ENCODE measurements around the gene GSTM1. TPM values are rescaled to one million over a fixed set of nuclear protein-coding genes. Genes with fewer than 3 reads are reported as not detected.
"Not testable (repeated sequence)": the region's sequence is repeated elsewhere in the genome, so short reads cannot be mapped to it uniquely, and the experiment has no call there.

Gene GSTM1
- total RNA-seq, 1 donor from 2014 or later, result 22.2 TPM

DNA sequence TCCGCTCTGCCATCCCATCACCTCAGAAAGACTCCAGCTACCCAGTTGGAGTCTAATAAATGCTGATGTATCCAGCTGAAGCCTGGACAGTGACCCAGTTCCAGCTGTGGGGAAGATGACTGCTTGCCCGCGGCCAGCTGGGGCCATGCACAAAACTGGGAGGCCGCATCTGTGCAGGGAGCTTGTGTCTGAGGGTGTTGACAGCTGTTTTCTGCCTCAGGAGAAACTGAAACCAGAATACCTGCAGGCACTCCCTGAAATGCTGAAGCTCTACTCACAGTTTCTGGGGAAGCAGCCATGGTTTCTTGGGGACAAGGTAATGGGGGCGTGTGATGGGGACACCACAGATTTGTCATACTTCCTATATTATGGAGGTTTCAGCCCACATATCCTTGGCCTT lies 16.6 kb upstream of the GSTM1 start:
- H3K27me3 Mint-ChIP-seq, result no peaks in the 10 kb centered on the region
- H3K36me3 Mint-ChIP-seq (ENCODE audit: low read depth), result no peaks in the 10 kb centered on the region
- intact Hi-C loops (cut with micrococcal nuclease), result no loop called here
- ATAC-seq (ENCODE audit: low read depth), result no peak
- ChIA-PET POLR2A (interaction anchor here (0.7 to 1.0 kb wide), 2 partner anchors 43 to 55 kb away, joined by 4 to 6 read pairs; no protein-coding TSS in a partner anchor), CTCF (interaction anchor here (0.8 to 1.0 kb wide), 2 partner anchors 16 to 31 kb away, joined by 3 read pairs; no protein-coding TSS in a partner anchor)
- H3K4me3 Mint-ChIP-seq, result no peak overlapping the region
- H3K27ac Mint-ChIP-seq, result no peak overlapping the region
- no peak for DNase-seq
- TF ChIP-seq, protein P1, sequence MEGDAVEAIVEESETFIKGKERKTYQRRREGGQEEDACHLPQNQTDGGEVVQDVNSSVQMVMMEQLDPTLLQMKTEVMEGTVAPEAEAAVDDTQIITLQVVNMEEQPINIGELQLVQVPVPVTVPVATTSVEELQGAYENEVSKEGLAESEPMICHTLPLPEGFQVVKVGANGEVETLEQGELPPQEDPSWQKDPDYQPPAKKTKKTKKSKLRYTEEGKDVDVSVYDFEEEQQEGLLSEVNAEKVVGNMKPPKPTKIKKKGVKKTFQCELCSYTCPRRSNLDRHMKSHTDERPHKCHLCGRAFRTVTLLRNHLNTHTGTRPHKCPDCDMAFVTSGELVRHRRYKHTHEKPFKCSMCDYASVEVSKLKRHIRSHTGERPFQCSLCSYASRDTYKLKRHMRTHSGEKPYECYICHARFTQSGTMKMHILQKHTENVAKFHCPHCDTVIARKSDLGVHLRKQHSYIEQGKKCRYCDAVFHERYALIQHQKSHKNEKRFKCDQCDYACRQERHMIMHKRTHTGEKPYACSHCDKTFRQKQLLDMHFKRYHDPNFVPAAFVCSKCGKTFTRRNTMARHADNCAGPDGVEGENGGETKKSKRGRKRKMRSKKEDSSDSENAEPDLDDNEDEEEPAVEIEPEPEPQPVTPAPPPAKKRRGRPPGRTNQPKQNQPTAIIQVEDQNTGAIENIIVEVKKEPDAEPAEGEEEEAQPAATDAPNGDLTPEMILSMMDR (IDR thresholded peaks at IDR 0.05), result no peak
- H3K9me3 Mint-ChIP-seq, result no peaks in the 10 kb centered on the region
- H3K4me1 Mint-ChIP-seq, result peaks cover 21% of the 10 kb centered on the region

DNA sequence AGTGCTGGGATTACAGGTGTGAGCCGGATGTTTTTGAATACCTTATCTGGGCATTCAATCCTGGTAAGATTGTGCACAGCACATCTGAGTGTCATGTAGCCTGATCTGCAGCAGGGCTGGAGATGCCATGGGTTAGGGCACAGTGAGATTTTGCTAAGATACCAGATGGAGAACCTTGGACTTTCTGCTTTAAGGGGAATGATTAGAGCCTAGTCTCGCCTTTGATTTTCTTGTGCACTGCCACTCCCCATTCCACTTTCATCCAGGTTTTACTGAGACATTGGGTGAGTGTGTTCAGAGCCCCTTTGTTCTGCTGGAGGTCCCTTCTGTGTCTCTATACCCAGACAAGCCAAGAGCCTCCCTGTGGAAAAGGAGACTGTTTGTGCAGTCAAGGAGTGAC lies 13.8 kb upstream of the GSTM1 start:
- ATAC-seq (ENCODE audit: low read depth); POLR2A ChIA-PET; H3K27me3 Mint-ChIP-seq; CTCF ChIA-PET; H3K9me3 Mint-ChIP-seq; H3K4me1 Mint-ChIP-seq; H3K36me3 Mint-ChIP-seq (ENCODE audit: low read depth); H3K27ac Mint-ChIP-seq; H3K4me3 Mint-ChIP-seq; intact Hi-C loops (cut with micrococcal nuclease); DNase-seq: not testable (repeated sequence)

DNA sequence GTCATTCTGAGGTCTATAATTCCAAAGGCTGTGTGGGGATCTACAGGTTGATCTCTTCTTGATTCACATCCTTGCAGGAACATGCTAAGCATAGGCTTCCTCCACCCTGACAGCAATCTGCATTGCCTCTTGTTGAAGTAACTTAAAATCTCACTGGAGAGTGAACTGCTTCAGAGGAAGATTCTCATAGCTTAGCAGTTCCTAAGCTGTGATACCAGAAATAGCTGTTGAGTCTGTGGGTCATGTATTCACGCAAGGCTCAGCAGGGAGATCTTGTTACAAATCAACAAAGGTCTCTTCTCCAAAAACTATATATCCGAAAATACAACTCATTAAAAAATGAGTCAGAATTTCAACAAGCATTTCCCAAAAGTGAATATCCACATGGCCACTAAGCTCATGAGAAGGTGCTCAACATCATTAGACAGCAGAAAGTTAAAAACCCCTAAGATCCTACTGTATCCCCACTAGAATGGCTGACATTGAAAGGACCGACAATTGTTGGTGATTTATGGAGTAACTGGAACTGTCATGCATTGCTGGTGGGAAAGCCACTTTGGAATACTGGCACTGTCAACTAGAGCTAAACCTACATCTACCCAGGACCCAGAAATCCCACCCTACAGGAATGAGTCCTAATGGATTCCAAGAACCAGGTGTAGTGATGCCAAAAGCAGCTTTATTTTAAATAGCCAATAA lies 10.8 kb upstream of the GSTM1 start:
- DNase-seq, POLR2A ChIA-PET: not testable (repeated sequence)
- CTCF ChIA-PET, result interaction anchor here (1.5 kb wide), 1 partner anchor 36 kb away, joined by 5 read pairs; no protein-coding TSS in a partner anchor

DNA sequence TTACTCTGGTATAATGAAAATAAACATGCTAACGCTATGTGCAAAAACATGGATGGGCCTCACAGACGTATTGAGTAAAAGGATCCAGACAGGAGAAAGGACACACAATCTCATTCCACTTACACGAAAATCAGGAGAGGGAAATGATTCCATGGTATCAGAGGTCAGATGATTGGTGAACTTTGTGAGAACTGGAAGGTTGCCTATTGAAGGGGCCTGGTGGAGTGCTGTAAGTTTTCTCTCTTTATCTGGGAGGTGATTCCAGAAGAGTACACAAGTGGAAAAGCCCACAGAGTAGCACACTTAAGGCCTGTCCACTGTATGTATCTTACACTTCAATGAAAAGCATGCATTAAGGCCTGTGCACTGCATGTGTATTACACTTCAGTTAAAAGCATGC lies 10.2 kb upstream of the GSTM1 start:
- intact Hi-C loops (cut with micrococcal nuclease), result no loop called here
- TF ChIP-seq, protein P1 (IDR thresholded peaks at IDR 0.05), result no peak
- POLR2A ChIA-PET, result no interaction called here
- Mint-ChIP-seq H3K4me3 (no peak overlapping the region), H3K36me3 (ENCODE audit: low read depth) (no peaks in the 10 kb centered on the region), H3K27ac (no peak overlapping the region), H3K9me3 (no peaks in the 10 kb centered on the region), H3K27me3 (no peaks in the 10 kb centered on the region), H3K4me1 (no peaks in the 10 kb centered on the region)
- CTCF ChIA-PET, result interaction anchor here (1.5 kb wide), 1 partner anchor 37 kb away, joined by 5 read pairs; no protein-coding TSS in a partner anchor
- ATAC-seq (ENCODE audit: low read depth) (no peak), DNase-seq (no peak)

More for the DNA sequence above, 10.8 kb upstream of the GSTM1 start:
- H3K4me3 Mint-ChIP-seq; H3K36me3 Mint-ChIP-seq (ENCODE audit: low read depth); H3K9me3 Mint-ChIP-seq; H3K27ac Mint-ChIP-seq; H3K4me1 Mint-ChIP-seq; ATAC-seq (ENCODE audit: low read depth); H3K27me3 Mint-ChIP-seq; intact Hi-C loops (cut with micrococcal nuclease): not testable (repeated sequence)

DNA sequence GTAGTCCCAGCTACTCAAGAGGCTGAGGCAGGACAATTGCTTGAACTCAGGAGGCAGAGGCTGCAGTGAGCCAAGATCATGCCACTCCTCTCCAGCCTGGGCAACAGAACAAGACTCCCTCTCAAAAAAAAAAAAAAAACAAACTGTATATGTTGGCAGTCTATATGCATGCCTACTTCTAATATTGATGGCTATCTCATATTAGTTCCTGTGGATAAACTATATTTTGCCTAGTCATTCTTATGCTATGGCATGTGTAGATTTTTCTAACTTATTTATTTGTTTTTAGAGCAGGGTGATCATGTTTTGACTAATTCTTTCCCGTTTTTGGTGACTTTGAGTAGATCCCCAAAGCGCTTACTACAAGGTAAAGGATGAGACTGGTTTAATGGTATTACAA lies 9.0 kb upstream of the GSTM1 start:
- H3K4me1 Mint-ChIP-seq; intact Hi-C loops (cut with micrococcal nuclease); CTCF ChIA-PET; H3K4me3 Mint-ChIP-seq; H3K27ac Mint-ChIP-seq; DNase-seq; POLR2A ChIA-PET; ATAC-seq (ENCODE audit: low read depth); H3K36me3 Mint-ChIP-seq (ENCODE audit: low read depth); H3K9me3 Mint-ChIP-seq; H3K27me3 Mint-ChIP-seq: not testable (repeated sequence)

DNA sequence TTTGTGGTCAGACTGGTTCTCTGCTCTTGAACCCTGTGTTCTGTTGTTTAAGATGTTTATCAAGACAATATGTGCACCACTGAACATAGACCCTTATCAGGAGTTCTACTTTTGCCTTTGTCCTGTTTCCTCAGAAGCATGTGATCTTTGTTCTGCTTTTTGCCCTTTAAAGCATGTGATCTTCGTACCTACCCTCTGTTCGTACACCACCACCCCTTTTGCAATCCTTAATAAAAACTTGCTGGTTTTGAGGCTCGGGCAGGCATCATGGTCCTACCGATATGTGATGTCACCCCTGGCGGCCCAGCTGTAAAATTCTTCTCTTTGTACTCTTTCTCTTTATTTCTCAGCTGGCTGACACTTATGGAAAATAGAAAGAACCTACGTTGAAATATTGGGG lies 2.8 kb upstream of the GSTM1 start:
- intact Hi-C loops (cut with micrococcal nuclease); ATAC-seq (ENCODE audit: low read depth); H3K4me3 Mint-ChIP-seq; H3K36me3 Mint-ChIP-seq (ENCODE audit: low read depth); DNase-seq; H3K9me3 Mint-ChIP-seq; H3K27ac Mint-ChIP-seq; POLR2A ChIA-PET; H3K27me3 Mint-ChIP-seq; CTCF ChIA-PET: not testable (repeated sequence)
- peaks cover 11% of the 10 kb centered on the region for H3K4me1 Mint-ChIP-seq

DNA sequence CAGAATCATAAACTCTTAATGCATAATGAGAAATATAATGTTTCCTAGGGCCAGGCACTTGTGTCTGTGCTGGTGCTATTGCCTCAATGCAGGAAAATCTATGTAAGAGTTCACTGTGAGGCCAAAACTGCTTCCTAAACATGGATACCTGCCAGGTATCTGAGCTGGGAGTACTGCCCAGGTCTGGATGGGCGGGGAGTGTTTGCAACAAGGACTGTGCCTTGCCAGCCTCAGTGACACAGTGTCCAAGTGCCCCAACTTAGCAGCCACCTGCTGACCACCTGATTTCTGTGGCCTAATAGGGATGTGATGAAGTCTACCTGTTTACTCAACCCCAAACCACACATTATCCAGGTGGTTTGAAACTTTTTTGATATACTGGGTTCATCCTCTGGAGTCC lies 2.2 kb upstream of the GSTM1 start:
- POLR2A ChIA-PET; CTCF ChIA-PET; H3K36me3 Mint-ChIP-seq (ENCODE audit: low read depth); intact Hi-C loops (cut with micrococcal nuclease); H3K27me3 Mint-ChIP-seq; H3K27ac Mint-ChIP-seq; ATAC-seq (ENCODE audit: low read depth); DNase-seq; H3K4me3 Mint-ChIP-seq; H3K9me3 Mint-ChIP-seq: not testable (repeated sequence)
- peaks cover 11% of the 10 kb centered on the region for H3K4me1 Mint-ChIP-seq

DNA sequence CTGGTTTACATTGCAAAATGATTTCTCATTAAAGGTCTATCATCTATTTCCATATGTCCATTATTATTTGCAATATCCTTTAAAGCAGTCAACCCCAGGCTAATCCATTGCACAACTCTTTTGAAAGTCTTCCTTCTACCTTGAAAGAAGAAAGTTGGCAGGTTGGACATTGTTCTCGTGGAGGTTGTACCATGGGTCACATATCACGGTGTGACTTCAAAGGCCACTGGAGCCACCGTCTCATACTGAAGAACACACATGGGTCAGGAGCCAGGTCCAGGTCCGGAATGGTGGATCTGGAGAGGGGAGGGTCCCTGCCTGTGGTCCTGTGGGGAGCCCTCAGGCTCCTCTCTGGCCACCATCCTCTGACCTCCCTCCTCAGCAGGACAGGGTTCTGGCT lies 1.7 kb upstream of the GSTM1 start:
- POLR2A ChIA-PET, CTCF ChIA-PET: not testable (repeated sequence)

DNA sequence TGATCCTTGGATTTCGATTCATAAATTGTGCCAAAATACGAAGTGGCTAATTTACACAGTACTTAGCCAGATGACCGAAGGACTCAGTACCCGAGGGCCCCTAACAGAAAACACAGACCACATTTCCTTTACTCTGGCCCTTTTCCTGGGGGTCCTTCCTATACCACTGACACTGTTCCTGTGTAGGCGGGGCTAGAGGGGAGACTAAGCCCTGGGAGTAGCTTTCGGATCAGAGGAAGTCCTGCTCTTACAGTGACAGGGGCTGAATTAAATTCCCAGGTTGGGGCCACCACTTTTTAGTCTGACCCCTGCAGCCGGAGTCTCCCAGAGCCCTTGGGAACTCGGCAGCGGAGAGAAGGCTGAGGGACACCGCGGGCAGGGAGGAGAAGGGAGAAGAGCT lies 508 bp upstream of the GSTM1 start:
- peaks cover 10% of the 10 kb centered on the region for H3K36me3 Mint-ChIP-seq (ENCODE audit: low read depth)
- H3K27ac Mint-ChIP-seq, result peak overlapping the region; percentile 87

More for the DNA sequence above, 1.7 kb upstream of the GSTM1 start:
- H3K27me3 Mint-ChIP-seq; DNase-seq; ATAC-seq (ENCODE audit: low read depth); H3K4me3 Mint-ChIP-seq; H3K36me3 Mint-ChIP-seq (ENCODE audit: low read depth); intact Hi-C loops (cut with micrococcal nuclease); H3K9me3 Mint-ChIP-seq; H3K27ac Mint-ChIP-seq: not testable (repeated sequence)
- peaks cover 11% of the 10 kb centered on the region for H3K4me1 Mint-ChIP-seq

More for the DNA sequence above, 508 bp upstream of the GSTM1 start:
- peaks cover 11% of the 10 kb centered on the region for H3K4me1 Mint-ChIP-seq
- peak overlapping the region; percentile 89 for H3K4me3 Mint-ChIP-seq
- ChIA-PET CTCF (interaction anchor here (0.8 to 2.1 kb wide), 6 partner anchors 16 to 297 kb away, joined by 3 to 12 read pairs (median 4); partner anchors contain the start of gene AHCYL1), POLR2A (interaction anchor here (0.6 to 2.1 kb wide), 8 partner anchors 31 to 347 kb away, joined by 3 to 17 read pairs (median 5); partner anchors contain the start of genes AHCYL1, AMPD2, GNAT2 and GSTM4)
- intact Hi-C loops (cut with micrococcal nuclease), result loop anchor here (1.0 kb wide), 2 partner anchors 44 to 141 kb away; no protein-coding TSS in a partner anchor
- H3K27me3 Mint-ChIP-seq; DNase-seq; ATAC-seq (ENCODE audit: low read depth); H3K9me3 Mint-ChIP-seq: not testable (repeated sequence)

Measured in activated B cell treated with CpG ODN at 0.5 μM for 24 hours (primary cell).